HG02588 (cell line): ENCODE data around the gene NECTIN4.
A peak's percentile ranks its signal among the peaks of the same experiment; 100 is the strongest.
"Not testable (repeated sequence)": the region's sequence is repeated elsewhere in the genome, so short reads cannot be mapped to it uniquely, and the experiment has no call there.

ENCODE experiments used
- ATAC-seq: cut with Tn5 transposase; IDR thresholded peaks from one replicate; pipeline ENCODE4 v1.9.1; 2021; ENCODE audit warnings: mild to moderate bottlenecking, moderate library complexity; ENCODE audit not compliant: unreplicated experiment

NECTIN4 gene

DNA sequence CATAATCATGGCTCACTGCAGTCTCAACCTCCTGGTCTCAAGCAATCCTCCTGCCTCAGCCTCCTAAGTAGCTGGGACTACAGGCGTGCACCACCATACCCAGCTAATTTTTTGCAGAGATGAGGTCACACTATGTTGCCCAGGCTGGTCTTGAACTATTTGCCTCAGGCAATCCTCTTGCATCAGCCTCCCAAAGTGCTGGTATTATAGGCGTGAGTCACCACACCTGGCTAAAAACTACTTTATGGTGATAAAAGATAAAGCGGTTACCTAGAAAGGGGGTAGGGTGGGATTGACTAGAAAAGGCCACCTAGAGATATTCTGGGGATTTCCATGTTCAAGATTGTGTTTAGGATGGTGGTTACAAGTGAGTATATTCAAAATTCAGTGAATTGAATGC, 55.6 kb downstream of the NECTIN4 start:
- no peak for ATAC-seq

DNA sequence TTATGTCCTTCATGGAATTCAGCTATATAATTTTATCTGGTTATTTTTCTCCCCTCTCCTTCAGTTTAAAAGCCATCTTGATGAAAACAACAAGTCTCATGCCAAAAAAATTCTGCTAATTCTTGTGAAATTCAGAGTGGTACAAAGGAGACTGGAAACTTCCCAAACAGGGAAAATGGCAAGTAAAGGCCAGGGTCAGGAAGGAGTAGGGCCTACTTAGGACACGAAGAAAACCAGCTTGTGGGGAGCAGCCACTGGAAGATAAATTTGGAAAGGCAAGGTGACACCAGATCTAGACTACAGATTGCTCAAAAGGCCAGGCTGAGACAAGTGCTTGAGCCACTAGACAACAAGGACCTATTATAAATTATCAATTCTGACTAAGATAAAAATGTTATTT, 56.9 kb downstream of the NECTIN4 start:
- no peak for ATAC-seq

DNA sequence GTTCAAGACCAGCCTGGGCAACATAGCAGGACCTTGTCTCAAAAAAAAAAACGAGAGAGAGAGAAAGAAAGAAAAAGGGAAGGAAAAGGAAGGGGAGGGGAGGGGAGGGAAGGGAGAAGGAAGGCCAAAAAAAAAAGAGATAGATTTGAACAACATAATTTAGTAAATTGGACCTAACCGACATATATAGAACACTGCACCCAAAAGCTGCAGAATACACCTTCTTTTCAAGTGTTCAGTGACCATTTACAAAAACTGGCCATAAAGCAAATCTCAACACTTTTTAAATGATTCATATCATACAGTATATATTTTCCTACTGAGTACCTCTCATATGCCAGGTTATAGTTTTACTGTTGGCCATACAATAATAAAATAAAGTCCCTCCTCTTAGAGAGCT, 57.5 kb downstream of the NECTIN4 start:
- ATAC-seq, result no peak

DNA sequence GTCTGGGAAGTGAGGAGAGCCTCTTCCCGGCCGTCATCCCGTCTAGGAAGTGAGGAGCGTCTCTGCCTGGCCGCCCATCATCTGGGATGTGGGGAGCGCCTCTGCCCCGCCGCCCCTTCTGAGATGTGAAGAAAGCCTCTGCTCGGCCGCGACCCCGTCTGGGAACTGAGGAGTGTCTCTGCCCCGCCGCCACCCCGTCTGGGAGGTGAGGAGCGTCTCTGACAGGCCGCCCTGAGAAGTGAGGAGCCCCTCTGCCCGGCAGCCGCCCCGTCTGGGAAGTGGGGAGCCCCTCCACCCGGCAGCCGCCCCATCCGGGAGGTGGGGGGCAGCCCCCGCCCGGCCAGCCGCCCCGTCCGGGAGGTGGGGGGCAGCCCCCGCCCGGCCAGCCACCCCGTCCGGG, 59.9 kb downstream of the NECTIN4 start:
- ATAC-seq, result not testable (repeated sequence)

DNA sequence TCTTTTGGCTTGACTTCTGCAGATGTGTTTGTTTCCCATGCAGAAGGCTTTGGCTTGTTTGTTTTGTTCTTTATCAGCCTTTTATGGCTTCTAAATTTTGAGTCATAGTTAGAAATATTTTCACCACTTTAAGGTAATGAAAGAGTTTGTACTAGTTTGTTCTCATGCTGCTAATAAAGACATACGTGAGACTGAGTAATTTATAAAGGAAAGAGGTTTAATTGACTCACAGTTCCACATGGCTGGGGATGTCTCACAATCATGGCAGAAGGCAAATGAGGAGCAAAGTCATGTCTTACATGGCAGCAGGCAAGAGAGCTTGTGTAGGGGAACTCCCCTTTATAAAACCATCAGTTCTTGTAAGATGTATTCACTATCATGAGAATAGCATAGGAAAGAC, 62.4 kb downstream of the NECTIN4 start:
- not testable (repeated sequence) for ATAC-seq

DNA sequence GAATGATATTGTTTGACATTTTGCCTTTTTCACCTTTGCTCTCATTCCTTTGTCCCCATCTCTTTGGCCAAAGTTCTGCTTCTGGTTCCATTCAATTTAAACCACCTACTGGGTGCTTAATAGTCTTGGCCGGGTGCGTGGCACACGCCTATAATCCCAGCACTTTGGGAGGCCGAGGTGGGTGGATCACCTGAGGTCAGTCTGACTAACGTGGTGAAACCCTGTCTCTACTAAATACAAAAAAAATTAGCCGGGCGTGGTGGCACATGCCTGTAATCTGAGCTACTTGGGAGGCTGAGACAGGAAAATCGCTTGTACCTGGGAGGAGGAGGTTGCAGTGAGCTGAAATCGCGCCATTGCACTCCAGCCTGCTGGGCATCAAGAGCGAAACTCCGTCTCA, 66.9 kb downstream of the NECTIN4 start:
- ATAC-seq, result not testable (repeated sequence)

DNA sequence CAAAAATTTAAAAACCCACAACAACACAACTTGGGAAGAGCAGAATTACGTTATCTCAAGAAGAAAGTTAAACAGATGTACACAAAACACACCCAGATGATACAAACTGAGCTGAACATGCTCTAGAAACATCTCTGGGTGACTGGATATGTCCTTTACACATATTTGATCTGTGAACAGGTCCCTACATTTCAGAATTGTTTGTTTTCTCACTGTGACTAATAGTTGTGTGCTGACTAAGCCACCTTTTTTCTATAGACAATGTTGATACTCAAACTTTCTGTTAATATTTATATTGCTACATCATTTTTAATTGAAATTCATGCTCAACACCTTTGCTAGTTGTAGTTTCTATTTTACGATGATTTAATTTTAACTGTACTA, 67.4 kb downstream of the NECTIN4 start:
- no peak for ATAC-seq

DNA sequence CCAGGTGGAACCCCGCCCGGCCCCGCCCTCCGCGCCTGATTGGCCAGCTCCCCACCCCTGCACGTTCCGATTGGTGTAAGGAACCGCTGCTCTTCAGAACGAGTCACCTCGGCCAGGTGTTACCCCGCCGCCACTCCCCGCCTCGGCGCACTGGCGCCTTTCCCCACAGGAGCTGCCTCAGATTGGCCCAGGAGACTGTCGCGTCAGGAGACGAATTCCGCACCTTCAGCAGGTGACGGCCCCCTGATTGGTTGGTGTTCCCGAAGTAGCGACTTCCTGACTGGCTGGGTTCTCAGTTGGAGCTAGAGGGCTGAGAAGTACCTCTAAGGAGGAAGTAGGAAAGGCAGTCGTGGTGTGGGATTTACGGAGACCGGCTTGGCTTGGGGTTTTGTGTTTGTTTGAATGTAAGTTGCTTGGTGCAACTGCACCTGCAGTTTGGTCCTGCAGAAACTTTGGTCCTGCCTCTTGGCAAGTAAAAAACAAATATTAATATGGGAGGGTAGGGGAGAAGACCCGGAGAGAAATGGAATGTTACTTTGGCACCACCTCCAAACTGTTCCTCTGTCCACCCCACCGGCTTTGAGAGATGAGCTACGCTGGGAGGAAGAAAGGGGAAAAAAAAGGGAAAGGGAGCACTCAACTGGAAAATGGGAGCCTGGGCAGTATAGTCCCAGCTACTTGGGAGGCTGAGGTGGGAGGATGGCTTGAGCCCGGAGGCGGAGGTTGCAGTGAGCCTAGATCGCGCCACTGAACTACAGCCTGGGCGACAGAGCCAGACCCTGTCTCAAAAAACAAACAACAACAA, 68.0 kb downstream of the NECTIN4 start:
- peak; percentile 79 for ATAC-seq
